GM18519 (cell line): Measurements from ENCODE around the gene ABCC2.
"Not testable (repeated sequence)": the region's sequence is repeated elsewhere in the genome, so short reads cannot be mapped to it uniquely, and the experiment has no call there.

Experiments
- ATAC-seq: cut with Tn5 transposase; IDR thresholded peaks from one replicate; pipeline ENCODE4 v1.9.1; 2021; ENCODE audit warnings: mild to moderate bottlenecking, moderate library complexity; ENCODE audit not compliant: unreplicated experiment, low FRiP score

Gene ABCC2

DNA sequence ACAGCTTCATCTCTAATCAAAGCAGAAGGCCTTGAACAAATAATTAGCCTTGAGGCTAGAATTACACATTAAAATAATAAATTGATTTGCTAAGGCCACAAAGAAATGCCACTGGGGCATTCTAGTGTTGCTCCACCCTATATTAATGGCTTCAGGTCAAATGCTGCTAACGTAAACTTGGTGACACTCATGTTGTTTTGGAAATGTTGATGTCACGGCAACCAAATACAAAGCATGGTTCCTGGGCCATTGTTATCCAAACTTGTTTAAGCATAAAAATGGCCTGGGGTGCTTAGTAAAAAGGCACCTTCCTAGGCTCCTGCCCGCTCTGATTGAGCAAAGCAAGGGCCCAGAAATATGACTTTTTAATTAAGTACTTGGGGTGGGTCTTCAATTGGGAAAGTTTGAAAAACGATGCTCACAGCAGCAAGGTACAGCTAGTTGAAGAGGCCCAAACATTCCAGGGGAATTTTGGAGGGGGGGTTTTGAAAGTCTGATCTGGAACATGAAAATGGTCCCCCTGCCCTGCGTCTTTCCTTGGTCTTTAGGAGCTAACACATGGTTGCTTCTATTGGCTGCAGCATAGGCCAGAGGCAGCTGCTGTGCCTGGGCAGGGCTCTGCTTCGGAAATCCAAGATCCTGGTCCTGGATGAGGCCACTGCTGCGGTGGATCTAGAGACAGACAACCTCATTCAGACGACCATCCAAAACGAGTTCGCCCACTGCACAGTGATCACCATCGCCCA lies 67.8 kb downstream of the ABCC2 start:
- ATAC-seq: no peak

- ATAC-seq: no peak
Measured at GRCh38 chr10:99850767-99851340, 68.4 kb downstream of the ABCC2 start.

GRCh38 chr10:99851825-99852224 lies 69.4 kb downstream of the ABCC2 start:
- no peak for ATAC-seq

- no peak for ATAC-seq
Measured at GRCh38 chr10:99852481-99853213, 70.2 kb downstream of the ABCC2 start.

- no peak for ATAC-seq
Measured at GRCh38 chr10:99853655-99854054, 71.2 kb downstream of the ABCC2 start.

- ATAC-seq: no peak
Measured at GRCh38 chr10:99854860-99855259, 72.4 kb downstream of the ABCC2 start.

DNA sequence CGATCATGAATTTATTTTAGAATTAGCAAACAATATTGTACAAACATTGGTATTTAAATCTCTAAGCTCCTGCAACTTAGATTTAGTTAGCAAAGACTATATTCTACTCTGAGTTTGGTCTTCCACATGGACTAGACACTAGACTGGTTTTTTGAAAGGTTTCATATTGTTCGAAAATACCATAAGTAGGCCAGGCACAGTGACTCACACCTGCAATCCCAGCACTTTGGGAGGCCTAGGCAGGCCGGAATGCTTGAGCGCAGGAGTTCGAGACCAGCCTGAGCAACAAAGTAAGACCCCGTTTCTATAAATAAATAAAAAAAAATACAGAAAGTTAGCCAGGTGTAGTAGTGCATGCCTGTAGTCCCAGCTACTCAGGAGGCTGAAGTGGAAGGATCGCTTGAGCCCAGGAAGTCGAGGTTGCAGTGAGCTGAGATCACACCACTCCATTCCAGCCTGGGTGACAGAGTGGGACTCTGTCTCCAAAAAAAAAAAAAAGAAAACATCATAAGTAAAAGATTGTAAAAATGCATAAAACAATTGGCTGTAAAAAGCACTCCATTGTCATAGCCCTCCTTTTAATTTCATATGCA lies 73.1 kb downstream of the ABCC2 start:
- ATAC-seq: no peak

- no peak for ATAC-seq
Measured at GRCh38 chr10:99858849-99859248, 76.4 kb downstream of the ABCC2 start.

DNA sequence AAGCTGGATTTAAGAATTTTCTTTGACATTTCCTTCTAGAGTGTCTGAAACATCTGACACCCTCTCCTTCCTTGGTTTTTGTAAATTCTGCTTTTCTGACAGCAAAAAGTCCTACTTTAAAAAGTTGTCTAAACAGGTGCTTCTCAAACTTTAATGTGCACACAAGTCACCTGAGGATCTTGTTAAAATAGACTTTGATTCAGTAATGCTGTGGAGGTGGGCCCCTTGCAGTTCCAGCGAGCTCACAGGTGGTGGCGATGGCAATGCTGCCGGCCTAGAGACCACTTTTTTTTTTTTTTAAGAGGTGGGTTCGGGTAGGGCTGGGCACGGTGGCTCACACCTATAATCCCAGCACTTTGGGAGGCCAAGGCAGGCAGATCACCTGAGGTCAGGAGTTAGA lies 77.1 kb downstream of the ABCC2 start:
- no peak for ATAC-seq

DNA sequence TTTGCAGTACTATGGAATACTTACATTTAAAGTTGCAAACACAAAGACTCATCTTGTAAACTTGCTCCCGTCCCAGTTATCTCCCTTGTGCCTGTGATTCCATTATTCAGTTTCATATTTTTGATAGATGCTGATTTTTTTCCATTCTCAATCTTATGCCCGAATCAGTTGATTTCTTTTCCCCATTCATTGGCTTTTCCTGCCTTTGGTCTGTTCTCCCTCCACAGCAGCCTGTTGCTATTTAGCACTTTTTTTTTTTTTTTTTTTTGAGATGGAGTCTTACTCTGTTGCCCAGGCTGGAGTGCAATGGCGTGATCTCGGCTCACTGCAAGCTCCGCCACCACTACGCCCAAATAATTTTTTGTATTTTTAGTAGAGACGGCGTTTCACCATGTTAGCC lies 78.0 kb downstream of the ABCC2 start:
- ATAC-seq: no peak

DNA sequence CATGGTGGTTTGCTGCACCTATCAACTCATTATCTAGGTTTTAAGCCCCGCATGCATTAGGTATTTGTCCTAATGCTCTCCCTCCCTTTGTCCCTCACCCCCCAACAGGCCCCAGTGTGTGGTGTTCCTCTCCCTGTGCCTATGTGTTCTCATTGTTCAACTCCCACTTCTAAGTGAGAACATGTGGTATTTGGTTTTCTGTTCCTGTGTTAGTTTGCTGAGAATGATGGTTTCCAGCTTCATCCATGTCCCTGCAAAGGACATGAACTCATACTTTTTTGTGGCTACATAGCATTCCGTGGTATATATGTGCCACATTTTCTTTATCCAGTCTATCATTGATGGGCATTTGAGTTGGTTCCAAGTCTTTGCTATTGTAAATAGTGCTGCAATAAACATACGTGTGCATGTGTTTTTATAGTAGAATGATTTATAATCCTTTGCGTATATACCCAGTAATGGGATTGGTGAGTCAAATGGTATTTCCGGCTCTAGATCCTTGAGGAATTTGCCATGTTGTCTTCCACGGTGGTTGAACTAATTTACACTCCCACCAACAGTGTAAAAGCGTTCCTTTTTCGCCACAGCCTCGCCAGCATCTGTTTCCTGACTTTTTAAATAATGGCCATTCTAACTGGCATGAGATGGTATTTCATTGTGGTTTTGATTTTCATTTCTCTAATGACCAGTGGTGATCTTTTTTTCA lies 81.2 kb downstream of the ABCC2 start:
- not testable (repeated sequence) for ATAC-seq

DNA sequence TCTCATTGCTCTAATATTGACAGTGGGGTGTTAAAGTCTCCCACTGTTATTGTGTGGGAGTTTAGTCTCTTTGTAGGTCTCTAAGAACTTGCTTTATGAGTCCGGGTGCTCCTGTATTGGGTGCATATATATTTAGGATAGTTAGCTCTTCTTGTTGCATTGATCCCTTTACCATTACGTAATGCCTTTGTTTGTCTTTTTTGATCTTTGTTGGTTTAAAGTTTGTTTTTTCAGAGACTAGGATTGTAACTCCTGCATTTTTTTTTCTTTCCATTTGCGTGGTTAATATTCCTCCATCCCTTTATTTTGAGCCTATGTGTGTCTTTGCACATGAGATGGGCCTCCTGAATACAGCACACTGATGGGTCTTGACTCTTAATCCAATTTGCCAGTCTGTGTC lies 84.8 kb downstream of the ABCC2 start:
- ATAC-seq: not testable (repeated sequence)

GRCh38 chr10:99869581-99870122 lies 87.2 kb downstream of the ABCC2 start:
- no peak for ATAC-seq

- no peak for ATAC-seq
Measured at GRCh38 chr10:99870123-99870730, 87.8 kb downstream of the ABCC2 start.

- no peak for ATAC-seq
Measured at GRCh38 chr10:99872367-99873162, 90.1 kb downstream of the ABCC2 start.

- ATAC-seq: no peak
Measured at GRCh38 chr10:99873846-99874245, 91.4 kb downstream of the ABCC2 start.

DNA sequence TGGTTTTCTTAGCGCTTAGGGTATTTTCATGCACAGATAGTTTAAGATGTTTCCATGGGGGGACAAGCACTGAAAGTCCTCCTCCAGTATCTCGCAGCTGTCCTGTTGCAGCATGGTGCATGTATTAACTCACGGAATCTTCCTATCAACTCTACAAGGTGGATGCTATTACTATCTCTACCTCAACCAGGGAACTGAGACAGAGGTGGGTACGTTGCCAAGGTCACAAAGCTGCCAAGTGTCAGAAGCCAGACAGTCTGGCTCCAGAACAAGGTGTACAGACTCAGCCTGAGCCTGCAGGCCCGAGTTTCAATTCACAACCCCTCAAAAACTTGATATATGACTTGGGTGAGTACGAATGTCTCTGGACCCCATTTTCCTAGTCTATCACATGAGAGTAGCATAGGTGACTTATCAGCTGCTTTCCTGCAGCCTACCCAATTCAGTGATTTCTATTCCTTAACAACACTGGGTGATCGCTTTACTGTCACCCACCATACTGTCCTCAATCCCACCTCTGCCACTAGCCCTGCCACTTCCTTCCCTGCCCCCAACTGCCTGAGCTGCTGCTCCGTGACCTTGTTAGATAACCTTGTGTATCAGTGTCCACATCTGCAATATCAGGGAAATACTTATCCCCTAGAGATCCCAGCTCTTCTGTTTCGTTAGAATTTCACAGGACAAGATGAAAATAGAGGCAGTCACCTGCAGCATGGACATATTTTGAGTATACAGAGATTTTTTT lies 92.1 kb downstream of the ABCC2 start:
- ATAC-seq: no peak

DNA sequence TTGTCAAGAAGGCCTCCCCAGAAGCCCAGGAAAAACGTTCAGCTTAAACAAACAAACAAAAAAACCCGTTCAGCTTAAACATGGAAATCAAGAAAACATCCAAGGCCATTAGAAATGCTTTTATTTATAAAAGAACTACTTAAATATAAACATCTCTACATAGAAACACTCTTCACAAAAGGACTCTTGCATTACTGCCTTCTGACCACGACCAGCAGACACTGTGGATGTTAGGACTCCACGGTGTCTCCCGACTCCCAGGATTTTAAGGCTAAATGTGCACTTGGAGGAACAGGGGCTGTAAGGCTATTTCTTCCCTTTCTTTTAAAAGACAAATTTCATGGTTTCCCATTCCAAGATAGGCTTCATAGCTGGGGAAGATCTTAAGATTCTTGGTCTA lies 93.0 kb downstream of the ABCC2 start:
- no peak for ATAC-seq
